IMR-90 (cell line): Measurements from ENCODE around the gene NTM. TPM values are rescaled to one million over a fixed set of nuclear protein-coding genes. Genes with fewer than 3 reads are reported as not detected.

Experiments used
- ATAC-seq: fragments of 200-7000 bp; cut with Tn5 transposase; 2 replicates; pipeline ENCODE4 v1.9.1; 2020; ENCODE audit warnings: low read depth, mild to moderate bottlenecking, moderate library complexity
- BruUV-seq: library from RNA; stranded (reverse); fragments of 400-500 nt; replicated peaks from 2 replicates; lab custom pipeline; 2021; lab: Mats Ljungman, UMichigan
- CTCF ChIA-PET: fragments of 300-600 bp; formaldehyde crosslinking; extraction: SDS; loops from one replicate; lab custom pipeline; 2021; ENCODE audit warnings: antibody characterized with exemption; lab: Yijun Ruan, JAX
- POLR2A ChIA-PET: fragments of 300-600 bp; sonication (Branson Sonifier 250); formaldehyde crosslinking; loops from one replicate; lab custom pipeline; 2022; ENCODE audit warnings: antibody characterized with exemption; ENCODE audit not compliant: unreplicated experiment; lab: Charles Lee
- DNase-seq: peaks from one replicate; pipeline ENCODE4 v3.0.0; 2013
- H2AFZ ChIP-seq: replicated peaks from 2 replicates; pipeline ENCODE3; 2013; ENCODE audit warnings: low read length, mild to moderate bottlenecking; ENCODE audit not compliant: poor library complexity
- H2AK5ac ChIP-seq: 2 replicates; pipeline ENCODE4 v1.6.1; 2013; ENCODE audit warnings: low read depth, low read length, inconsistent platforms
- H2AK9ac ChIP-seq: replicated peaks from 2 replicates; pipeline ENCODE3; 2013; ENCODE audit warnings: mild to moderate bottlenecking, low read depth, low read length, moderate library complexity; ENCODE audit not compliant: poor library complexity
- H2BK120ac ChIP-seq: 2 replicates; pipeline ENCODE4 v1.6.1; 2013; ENCODE audit warnings: low read depth, low read length, inconsistent platforms
- H2BK15ac ChIP-seq: 3 replicates; pipeline ENCODE4 v1.6.1; 2013; ENCODE audit warnings: low read depth, low read length, inconsistent platforms
- H2BK20ac ChIP-seq: 2 replicates; pipeline ENCODE4 v1.6.1; 2013; ENCODE audit warnings: low read depth, mild to moderate bottlenecking, inconsistent platforms, low read length, moderate library complexity
- H2BK5ac ChIP-seq: 2 replicates; pipeline ENCODE4 v1.6.1; 2013; ENCODE audit warnings: mild to moderate bottlenecking, low read depth, low read length, inconsistent platforms; ENCODE audit not compliant: poor library complexity, severe bottlenecking
- H3K14ac ChIP-seq: replicated peaks from 2 replicates; pipeline ENCODE4 v1.6.1; 2013; ENCODE audit warnings: low read depth, low read length, inconsistent platforms
- H3K18ac ChIP-seq: 2 replicates; pipeline ENCODE4 v1.6.1; 2013; ENCODE audit warnings: low read depth, low read length, control low read depth
- H3K23ac ChIP-seq: 2 replicates; pipeline ENCODE4 v1.6.1; 2013; ENCODE audit warnings: low read depth, low read length, inconsistent platforms
- H3K27ac ChIP-seq: 2 replicates; pipeline ENCODE4 v1.5.1; 2013; ENCODE audit warnings: mild to moderate bottlenecking, control low read depth, low read length; ENCODE audit not compliant: insufficient read depth
- H3K27me3 ChIP-seq: 2 replicates; pipeline ENCODE4 v1.6.1; 2013; ENCODE audit warnings: low read length; ENCODE audit not compliant: control insufficient read depth, insufficient read depth
- H3K36me3 ChIP-seq: 2 replicates; pipeline ENCODE4 v1.6.1; 2013; ENCODE audit warnings: low read length, mixed read lengths; ENCODE audit not compliant: control insufficient read depth, insufficient read depth
- H3K4ac ChIP-seq: 2 replicates; pipeline ENCODE4 v1.6.1; 2013; ENCODE audit warnings: low read depth, low read length, inconsistent platforms
- H3K4me1 ChIP-seq: 2 replicates; pipeline ENCODE4 v1.6.1; 2013; ENCODE audit warnings: low read length, mixed read lengths; ENCODE audit not compliant: control insufficient read depth, insufficient read depth
- H3K4me2 ChIP-seq: 2 replicates; pipeline ENCODE4 v1.6.1; 2013; ENCODE audit warnings: low read depth, mild to moderate bottlenecking, control low read depth, low read length, moderate library complexity
- H3K4me3 ChIP-seq: 2 replicates; pipeline ENCODE4 v1.5.1; 2013; ENCODE audit warnings: low read depth, mild to moderate bottlenecking, control low read depth, low read length, moderate library complexity; ENCODE audit not compliant: insufficient read depth
- H3K56ac ChIP-seq: 2 replicates; pipeline ENCODE4 v1.6.1; 2013; ENCODE audit warnings: low read length, inconsistent platforms; ENCODE audit not compliant: insufficient read depth; ENCODE audit errors: extremely low read depth
- H3K79me1 ChIP-seq, 2 experiments: 2 replicates each; pipeline ENCODE4 v1.6.1; 2013; ENCODE audit warnings: low read length in 2 of 2, inconsistent platforms in 1 of 2, low read depth in 1 of 2
- H3K9ac ChIP-seq: 2 replicates; pipeline ENCODE4 v1.6.1; 2013; ENCODE audit warnings: low read depth, low read length, control low read depth
- H3K9me1 ChIP-seq: 2 replicates; pipeline ENCODE4 v1.6.1; 2013; ENCODE audit warnings: low read length, inconsistent platforms; ENCODE audit not compliant: insufficient read depth
- H3K9me3 ChIP-seq: 2 replicates; pipeline ENCODE4 v1.6.1; 2013; ENCODE audit warnings: low read length; ENCODE audit not compliant: control insufficient read depth, insufficient read depth
- H4K20me1 ChIP-seq: 2 replicates; pipeline ENCODE4 v1.6.1; 2013; ENCODE audit warnings: low read length, inconsistent platforms; ENCODE audit not compliant: insufficient read depth
- H4K5ac ChIP-seq: 2 replicates; pipeline ENCODE4 v1.6.1; 2013; ENCODE audit warnings: mild to moderate bottlenecking, low read depth, low read length, control low read depth
- H4K8ac ChIP-seq, 2 experiments: 2 replicates each; pipeline ENCODE4 v1.6.1; 2013; ENCODE audit warnings: low read depth in 2 of 2, low read length in 2 of 2, control low read depth in 1 of 2, inconsistent platforms in 1 of 2
- H4K91ac ChIP-seq: 2 replicates; pipeline ENCODE4 v1.6.1; 2013; ENCODE audit warnings: low read depth, low read length, inconsistent platforms; ENCODE audit not compliant: insufficient read depth
- BHLHE40 ChIP-seq: fragments of 150-350 bp; IDR thresholded peaks from 2 replicates; pipeline ENCODE4 v1.6.1; 2016; ENCODE audit warnings: mild to moderate bottlenecking, low read depth, low read length
- CEBPB ChIP-seq: IDR thresholded peaks from 2 replicates; pipeline ENCODE4 v1.6.1; 2012; ENCODE audit warnings: low read depth, low read length, improper control_type of control experiment
- CHD1 ChIP-seq: IDR thresholded peaks from 2 replicates; pipeline ENCODE4 v1.6.1; 2012; ENCODE audit warnings: low read depth, low read length, improper control_type of control experiment
- FOS ChIP-seq: fragments of 150-350 bp; IDR thresholded peaks from 2 replicates; pipeline ENCODE4 v1.6.1; 2016; ENCODE audit warnings: low read depth, low read length
- MAFK ChIP-seq: IDR thresholded peaks from 2 replicates; pipeline ENCODE4 v1.6.1; 2012; ENCODE audit warnings: low read depth, low read length, improper control_type of control experiment
- MAZ ChIP-seq: IDR thresholded peaks from 2 replicates; pipeline ENCODE4 v1.6.1; 2012; ENCODE audit warnings: low read depth, mild to moderate bottlenecking, low read length, improper control_type of control experiment, moderate library complexity, borderline replicate concordance
- MXI1 ChIP-seq: IDR thresholded peaks from 2 replicates; pipeline ENCODE4 v1.6.1; 2012; ENCODE audit warnings: low read depth, mild to moderate bottlenecking, low read length, moderate library complexity, borderline replicate concordance
- NFE2L2 ChIP-seq: fragments of 150-350 bp; IDR thresholded peaks from 2 replicates; pipeline ENCODE4 v1.6.1; 2016; ENCODE audit warnings: low read depth, mild to moderate bottlenecking, low read length
- POLR2A ChIP-seq: IDR thresholded peaks from 2 replicates; pipeline ENCODE4 v1.6.1; 2012; ENCODE audit warnings: mild to moderate bottlenecking, low read depth, low read length
- RAD21 ChIP-seq: IDR thresholded peaks from 2 replicates; pipeline ENCODE4 v1.6.1; 2012; ENCODE audit warnings: low read length, improper control_type of control experiment
- RCOR1 ChIP-seq: IDR thresholded peaks from 2 replicates; pipeline ENCODE4 v1.6.1; 2012; ENCODE audit warnings: mild to moderate bottlenecking, low read length, improper control_type of control experiment; ENCODE audit not compliant: insufficient replicate concordance
- RFX5 ChIP-seq: IDR thresholded peaks from 2 replicates; pipeline ENCODE4 v1.8.0; 2012; ENCODE audit warnings: low read depth, mild to moderate bottlenecking, low read length, moderate library complexity
- SMC3 ChIP-seq: fragments of 150-350 bp; IDR thresholded peaks from 2 replicates; pipeline ENCODE4 v1.6.1; 2016; ENCODE audit warnings: low read depth, mild to moderate bottlenecking, antibody characterized with exemption, low read length, moderate library complexity
- WGBS, 2 experiments: methylation state at CpG; one replicate each; pipeline versions ENCODE4 v1.1.5 to v1.1.7; 2013; ENCODE audit warnings: missing lambda C conversion rate in 2 of 2; ENCODE audit not compliant: insufficient read length in 1 of 2; ENCODE audit errors: extremely low coverage in 2 of 2; 5-methylcytosine and 5-hydroxymethylcytosine counted together
- dilution Hi-C: fragments of 300-500 bp; cut with HindIII; formaldehyde crosslinking; loops from one replicate; pipeline ENCODE4 v1.14.3; 2018; ENCODE audit warnings: low sequenced_read_pairs; ENCODE audit not compliant: unreplicated experiment
- in situ Hi-C: fragments of 300-500 bp; cut with MboI; formaldehyde crosslinking; loops from 3 replicates; pipeline ENCODE4 v1.14.3; 2019; ENCODE audit warnings: low sequenced_read_pairs, inconsistent platforms, mixed read lengths
- intact Hi-C: fragments of 100-400 bp; cut with micrococcal nuclease; formaldehyde crosslinking; loops from 2 replicates; pipeline ENCODE4 v1.10.0; 2022
- polyA plus RNA-seq, 3 experiments: library from polyadenylated mRNA; depleted of rRNA; stranded (reverse); fragments of >200 nt; gene quantifications; 2 replicates each; pipeline ENCODE4 v1.2.3, GENCODE V29; 2012; ENCODE audit warnings: low replicate concordance in 1 of 3
- total RNA-seq: library from RNA; depleted of rRNA; stranded (reverse); fragments of >200 nt; gene quantifications from 2 replicates; pipeline ENCODE4 v1.2.3, GENCODE V29; 2012
- TF ChIP-seq, protein P1 (sequence below): fragments of 150-350 bp; IDR thresholded peaks from 2 replicates; pipeline ENCODE4 v1.6.1; 2017; ENCODE audit warnings: mild to moderate bottlenecking, antibody characterized with exemption, low read length, low read depth
- TF ChIP-seq, protein P2 (sequence below): fragments of 150-350 bp; IDR thresholded peaks from 2 replicates; pipeline ENCODE4 v1.6.1; 2016; ENCODE audit warnings: low read depth, mild to moderate bottlenecking, low read length, moderate library complexity, borderline replicate concordance
- TF ChIP-seq, protein P3 (sequence below): conservative IDR thresholded peaks from 2 replicates; pipeline ENCODE4 v1.5.1; 2012; ENCODE audit warnings: mild to moderate bottlenecking, low read depth, low read length, improper control_type of control experiment

NTM gene
- total and polyA plus RNA-seq, 2 of the 4 experiments (the other 2 are of a cell fraction) = 19.5 to 25.5 TPM

DNA sequence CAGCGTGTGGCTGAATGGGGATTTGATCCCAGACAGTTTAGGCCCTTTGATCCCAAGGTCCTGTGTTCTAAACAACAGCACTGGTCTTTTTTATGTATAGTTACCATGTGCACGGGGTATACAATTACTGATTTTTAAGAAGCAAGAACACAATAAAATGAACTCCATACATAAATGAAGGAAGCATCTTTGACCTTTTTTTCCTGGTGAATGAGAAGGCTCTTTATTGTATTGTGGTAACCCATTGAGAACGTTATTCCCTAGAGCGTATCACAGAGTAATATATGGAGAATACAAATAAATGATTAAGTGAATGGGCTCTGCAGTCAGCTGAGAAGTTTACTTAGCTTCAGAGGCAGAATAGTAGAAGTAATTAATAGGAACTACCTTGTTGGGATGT lies 563.6 kb downstream of the NTM start:
- Histone ChIP-seq H3K56ac (no peak overlapping the region), H2AK9ac (no peak overlapping the region), H3K4me2 (no peak overlapping the region), H3K4ac (no peak overlapping the region), H2BK20ac (no peak overlapping the region), H2AFZ (no peak overlapping the region), H3K18ac (no peak overlapping the region), H3K9me1 (peaks cover 5% of the 10 kb centered on the region), H3K27me3 (no peaks in the 10 kb centered on the region), H4K8ac (no peak overlapping the region), H3K9me3 (no peaks in the 10 kb centered on the region), H3K4me1 (no peaks in the 10 kb centered on the region), H2BK15ac (no peak overlapping the region), H3K27ac (no peak overlapping the region), H4K5ac (no peak overlapping the region), H3K9ac (no peak overlapping the region), H4K20me1 (no peaks in the 10 kb centered on the region), H2AK5ac (no peak overlapping the region), H3K79me1 (peaks cover 27 to 61% of the 10 kb centered on the region in 2 experiments), H4K91ac (no peak overlapping the region), H3K23ac (no peak overlapping the region), H3K4me3 (no peak overlapping the region), H3K14ac (no peak overlapping the region), H3K36me3 (no peaks in the 10 kb centered on the region), H2BK120ac (no peak overlapping the region), H2BK5ac (no peak overlapping the region)
- no TSS peak for BruUV-seq
- no peak for DNase-seq
- ChIA-PET CTCF (no interaction called here), POLR2A (no interaction called here)
- in situ Hi-C loops (no loop called here), dilution Hi-C loops (no loop called here), intact Hi-C loops (no loop called here)
- no peak for ATAC-seq
- WGBS, 2 experiments = 80% methylated on average over 1 of the region's 4 CpGs; no CpG with 5 or more reads in 1 of the 2 experiments
- TF ChIP-seq FOS (no peak), BHLHE40 (no peak), RAD21 (no peak), MXI1 (no peak), RCOR1 (no peak), CEBPB (no peak), CHD1 (no peak), NFE2L2 (no peak), POLR2A (no peak), SMC3 (no peak), MAZ (no peak), RFX5 (no peak), MAFK (no peak)
- TF ChIP-seq, protein P1, sequence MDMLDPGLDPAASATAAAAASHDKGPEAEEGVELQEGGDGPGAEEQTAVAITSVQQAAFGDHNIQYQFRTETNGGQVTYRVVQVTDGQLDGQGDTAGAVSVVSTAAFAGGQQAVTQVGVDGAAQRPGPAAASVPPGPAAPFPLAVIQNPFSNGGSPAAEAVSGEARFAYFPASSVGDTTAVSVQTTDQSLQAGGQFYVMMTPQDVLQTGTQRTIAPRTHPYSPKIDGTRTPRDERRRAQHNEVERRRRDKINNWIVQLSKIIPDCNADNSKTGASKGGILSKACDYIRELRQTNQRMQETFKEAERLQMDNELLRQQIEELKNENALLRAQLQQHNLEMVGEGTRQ = no peak
- TF ChIP-seq, protein P2, sequence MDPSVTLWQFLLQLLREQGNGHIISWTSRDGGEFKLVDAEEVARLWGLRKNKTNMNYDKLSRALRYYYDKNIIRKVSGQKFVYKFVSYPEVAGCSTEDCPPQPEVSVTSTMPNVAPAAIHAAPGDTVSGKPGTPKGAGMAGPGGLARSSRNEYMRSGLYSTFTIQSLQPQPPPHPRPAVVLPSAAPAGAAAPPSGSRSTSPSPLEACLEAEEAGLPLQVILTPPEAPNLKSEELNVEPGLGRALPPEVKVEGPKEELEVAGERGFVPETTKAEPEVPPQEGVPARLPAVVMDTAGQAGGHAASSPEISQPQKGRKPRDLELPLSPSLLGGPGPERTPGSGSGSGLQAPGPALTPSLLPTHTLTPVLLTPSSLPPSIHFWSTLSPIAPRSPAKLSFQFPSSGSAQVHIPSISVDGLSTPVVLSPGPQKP = no peak
- TF ChIP-seq, protein P3, sequence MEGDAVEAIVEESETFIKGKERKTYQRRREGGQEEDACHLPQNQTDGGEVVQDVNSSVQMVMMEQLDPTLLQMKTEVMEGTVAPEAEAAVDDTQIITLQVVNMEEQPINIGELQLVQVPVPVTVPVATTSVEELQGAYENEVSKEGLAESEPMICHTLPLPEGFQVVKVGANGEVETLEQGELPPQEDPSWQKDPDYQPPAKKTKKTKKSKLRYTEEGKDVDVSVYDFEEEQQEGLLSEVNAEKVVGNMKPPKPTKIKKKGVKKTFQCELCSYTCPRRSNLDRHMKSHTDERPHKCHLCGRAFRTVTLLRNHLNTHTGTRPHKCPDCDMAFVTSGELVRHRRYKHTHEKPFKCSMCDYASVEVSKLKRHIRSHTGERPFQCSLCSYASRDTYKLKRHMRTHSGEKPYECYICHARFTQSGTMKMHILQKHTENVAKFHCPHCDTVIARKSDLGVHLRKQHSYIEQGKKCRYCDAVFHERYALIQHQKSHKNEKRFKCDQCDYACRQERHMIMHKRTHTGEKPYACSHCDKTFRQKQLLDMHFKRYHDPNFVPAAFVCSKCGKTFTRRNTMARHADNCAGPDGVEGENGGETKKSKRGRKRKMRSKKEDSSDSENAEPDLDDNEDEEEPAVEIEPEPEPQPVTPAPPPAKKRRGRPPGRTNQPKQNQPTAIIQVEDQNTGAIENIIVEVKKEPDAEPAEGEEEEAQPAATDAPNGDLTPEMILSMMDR = no peak
